Mesenchymal stem cell (in vitro differentiated cells and primary cell): ENCODE measurements around the gene ADI1.

Source experiments
- DNase-seq: peaks from one replicate; pipeline ENCODE4 v3.0.0-alpha.2; 2013
- H2AFZ ChIP-seq: one replicate; pipeline ENCODE4 v1.6.1; 2013; ENCODE audit warnings: low read depth, mild to moderate bottlenecking, control low read depth, inconsistent platforms, low read length, moderate library complexity
- H2AK5ac ChIP-seq: 2 replicates; pipeline ENCODE4 v1.6.1; 2013; ENCODE audit warnings: low read length, moderate library complexity, mild to moderate bottlenecking, inconsistent platforms; ENCODE audit not compliant: severe bottlenecking
- H2BK120ac ChIP-seq: one replicate; pipeline ENCODE4 v1.6.1; 2013; ENCODE audit warnings: low read depth, mild to moderate bottlenecking, inconsistent platforms, low read length, moderate library complexity
- H2BK12ac ChIP-seq, 2 experiments: one replicate each; pipeline ENCODE4 v1.6.1; 2013; ENCODE audit warnings: inconsistent platforms in 2 of 2, low read length in 2 of 2, mild to moderate bottlenecking in 2 of 2, moderate library complexity in 2 of 2, control low read depth in 1 of 2
- H2BK15ac ChIP-seq: one replicate; pipeline ENCODE4 v1.6.1; 2013; ENCODE audit warnings: mild to moderate bottlenecking, low read depth, inconsistent platforms; ENCODE audit not compliant: poor library complexity, severe bottlenecking
- H2BK5ac ChIP-seq: 2 replicates; pipeline ENCODE4 v1.6.1; 2013; ENCODE audit warnings: low read depth, mild to moderate bottlenecking, low read length, control low read depth, inconsistent platforms; ENCODE audit not compliant: poor library complexity, severe bottlenecking
- H3K14ac ChIP-seq, 2 experiments: one replicate each; pipeline ENCODE4 v1.6.1; 2013; ENCODE audit warnings: inconsistent platforms in 2 of 2, low read length in 2 of 2, control low read depth in 1 of 2, mild to moderate bottlenecking in 1 of 2, moderate library complexity in 1 of 2
- H3K18ac ChIP-seq, 2 experiments: one replicate each; pipeline ENCODE4 v1.6.1; 2013; ENCODE audit warnings: inconsistent platforms in 2 of 2, low read length in 2 of 2, control low read depth in 1 of 2, low read depth in 1 of 2, mild to moderate bottlenecking in 1 of 2
- H3K23ac ChIP-seq, 2 experiments: one replicate each; pipeline ENCODE4 v1.6.1; 2013; ENCODE audit warnings: inconsistent platforms in 2 of 2, low read length in 2 of 2, mild to moderate bottlenecking in 2 of 2, moderate library complexity in 2 of 2, control low read depth in 1 of 2
- H3K27ac ChIP-seq: 2 replicates; pipeline ENCODE4 v1.5.1; 2013; ENCODE audit warnings: mild to moderate bottlenecking, moderate library complexity, low read length, control low read depth, inconsistent platforms; ENCODE audit not compliant: poor library complexity, severe bottlenecking
- H3K27me3 ChIP-seq, 2 experiments: 2 replicates each; pipeline versions ENCODE4 v1.6.1 to v1.7.0; 2013; ENCODE audit warnings: low read length in 2 of 2, mild to moderate bottlenecking in 2 of 2, moderate library complexity in 2 of 2, control low read depth in 1 of 2, inconsistent platforms in 1 of 2; ENCODE audit not compliant: control insufficient read depth in 1 of 2, insufficient read depth in 1 of 2
- H3K36me3 ChIP-seq, 2 experiments: 2 replicates each; pipeline versions ENCODE4 v1.6.1 to v1.7.0; 2013; ENCODE audit warnings: low read length in 2 of 2, control low read depth in 1 of 2, inconsistent platforms in 1 of 2, low read depth in 1 of 2, mild to moderate bottlenecking in 1 of 2; ENCODE audit not compliant: insufficient read depth in 2 of 2, control insufficient read depth in 1 of 2
- H3K4ac ChIP-seq, 2 experiments: one replicate each; pipeline ENCODE4 v1.6.1; 2013; ENCODE audit warnings: inconsistent platforms in 2 of 2, low read length in 2 of 2, mild to moderate bottlenecking in 2 of 2, moderate library complexity in 2 of 2, control low read depth in 1 of 2, low read depth in 1 of 2
- H3K4me1 ChIP-seq: 2 replicates; pipeline ENCODE4 v1.6.1; 2013; ENCODE audit warnings: low read depth, low read length, control low read depth; ENCODE audit not compliant: control insufficient read depth, insufficient read depth
- H3K4me2 ChIP-seq: 2 replicates; pipeline ENCODE4 v1.6.1; 2013; ENCODE audit warnings: low read length, mild to moderate bottlenecking, inconsistent platforms; ENCODE audit not compliant: poor library complexity, severe bottlenecking
- H3K4me3 ChIP-seq, 2 experiments: 2 replicates each; pipeline versions ENCODE4 v1.5.1 to v1.7.0; 2013; ENCODE audit warnings: low read length in 2 of 2, mild to moderate bottlenecking in 2 of 2, control low read depth in 1 of 2, low read depth in 1 of 2; ENCODE audit not compliant: insufficient read depth in 1 of 2
- H3K79me1 ChIP-seq: replicated peaks from 2 replicates; pipeline ENCODE4 v1.6.1; 2013; ENCODE audit warnings: mild to moderate bottlenecking, control low read depth, low read length, inconsistent platforms; ENCODE audit not compliant: poor library complexity, severe bottlenecking
- H3K9ac ChIP-seq: 2 replicates; pipeline ENCODE4 v1.7.0; 2013; ENCODE audit warnings: mild to moderate bottlenecking, low read length, moderate library complexity
- H3K9me3 ChIP-seq: 2 replicates; pipeline ENCODE4 v1.7.0; 2013; ENCODE audit warnings: mild to moderate bottlenecking, low read length; ENCODE audit not compliant: control insufficient read depth
- H4K8ac ChIP-seq: one replicate; pipeline ENCODE4 v1.6.1; 2013; ENCODE audit warnings: inconsistent platforms, mild to moderate bottlenecking, low read length, moderate library complexity
- H4K91ac ChIP-seq: one replicate; pipeline ENCODE4 v1.6.1; 2013; ENCODE audit warnings: mild to moderate bottlenecking, low read length, inconsistent platforms
- WGBS: methylation state at CpG from one replicate; pipeline ENCODE4 v1.1.7; 2013; ENCODE audit warnings: mixed read lengths; 5-methylcytosine and 5-hydroxymethylcytosine counted together

ADI1 gene

DNA sequence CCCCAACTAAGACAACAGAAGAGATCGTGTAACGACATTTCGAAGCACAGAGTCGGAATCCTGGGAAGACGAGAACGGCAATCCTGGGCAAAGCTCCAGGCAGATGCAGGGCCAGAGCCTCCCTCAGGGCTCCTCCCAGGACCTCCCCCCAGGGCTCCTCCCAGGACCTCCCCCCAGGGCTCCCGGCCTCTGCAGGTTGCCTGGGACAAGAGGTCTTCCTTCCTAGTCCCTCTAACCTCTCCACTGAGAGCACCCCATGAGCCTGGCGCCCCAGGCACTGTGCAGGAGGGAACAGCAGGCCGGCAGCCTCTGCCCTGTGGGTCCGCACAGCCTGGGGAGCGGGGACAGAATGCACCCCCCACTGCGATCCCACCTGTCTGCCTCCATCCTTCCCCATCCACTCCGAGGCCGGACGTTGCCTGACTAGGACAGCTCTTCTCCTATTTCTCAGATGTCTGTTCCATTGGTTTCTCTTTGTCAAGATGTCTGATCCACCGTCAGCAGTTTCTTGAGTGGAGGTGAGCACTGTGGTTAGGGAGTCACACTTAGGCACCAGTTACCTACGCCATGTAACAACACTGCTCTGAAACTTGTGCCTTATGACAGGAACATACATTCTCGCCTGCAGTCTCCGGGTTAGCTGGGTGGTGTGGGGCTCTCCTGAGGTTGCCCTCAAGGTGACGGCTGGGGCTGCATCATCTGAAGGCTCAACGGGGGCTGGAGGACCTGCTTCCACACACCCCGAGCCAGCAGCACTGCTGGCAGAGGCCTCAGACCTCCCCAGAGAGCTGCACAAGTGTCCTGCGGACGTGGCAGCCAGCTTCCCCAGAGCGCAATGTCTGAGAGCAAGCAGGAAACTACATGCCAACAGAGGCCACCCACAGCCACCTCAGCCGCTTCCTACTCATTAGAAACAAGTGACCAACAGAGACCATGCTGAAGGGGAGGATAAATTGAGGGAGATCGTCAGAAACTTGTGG, 28.9 kb downstream of the ADI1 start:
- Histone ChIP-seq H2BK120ac (no peak overlapping the region), H2BK15ac (no peak overlapping the region), H3K9ac (no peak overlapping the region), H4K8ac (no peak overlapping the region), H3K4me1 (peaks cover 20% of the 10 kb centered on the region), H3K23ac (no peak overlapping the region), H3K14ac (no peak overlapping the region), H3K79me1 (no peaks in the 10 kb centered on the region), H3K4ac (no peak overlapping the region), H3K4me2 (no peak overlapping the region), H3K27me3 (peaks cover 0 to 8% of the 10 kb centered on the region in 2 experiments), H2AFZ (no peak overlapping the region), H4K91ac (no peak overlapping the region), H2BK5ac (no peak overlapping the region), H2AK5ac (no peak overlapping the region), H3K36me3 (peaks cover 11 to 15% of the 10 kb centered on the region in 2 experiments), H3K27ac (no peak overlapping the region), H3K9me3 (no peaks in the 10 kb centered on the region), H2BK12ac (no peak overlapping the region), H3K18ac (no peak overlapping the region), H3K4me3 (no peak overlapping the region)
- DNase-seq = no peak
- WGBS = 86% methylated on average over 22 of the region's 27 CpGs

DNA sequence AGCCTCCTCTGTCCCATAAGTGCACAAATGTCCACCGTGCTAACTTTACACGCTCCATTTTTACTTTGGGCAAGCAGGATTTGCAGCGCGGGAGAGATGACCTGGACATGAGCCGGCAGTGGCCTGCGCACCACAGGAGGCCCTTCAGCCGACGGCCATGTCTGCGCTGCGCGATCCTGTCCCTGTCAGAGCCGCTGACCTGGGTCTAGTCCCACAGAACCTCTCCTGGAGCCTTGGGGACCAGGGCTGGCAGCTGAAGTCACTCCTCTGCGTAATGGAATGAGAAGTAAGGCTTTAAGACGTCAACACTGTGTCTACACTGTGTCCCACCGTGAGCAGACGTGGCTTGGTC, 29.6 kb downstream of the ADI1 start:
- Histone ChIP-seq H3K27me3 (peaks cover 0 to 8% of the 10 kb centered on the region in 2 experiments), H2AK5ac (no peak overlapping the region), H2BK120ac (no peak overlapping the region), H3K18ac (no peak overlapping the region), H3K4me3 (no peak overlapping the region), H3K23ac (no peak overlapping the region), H3K9ac (no peak overlapping the region), H4K8ac (no peak overlapping the region), H4K91ac (no peak overlapping the region), H2BK12ac (no peak overlapping the region), H3K79me1 (no peaks in the 10 kb centered on the region), H3K14ac (no peak overlapping the region), H2AFZ (no peak overlapping the region), H3K9me3 (no peaks in the 10 kb centered on the region), H3K27ac (no peak overlapping the region), H3K36me3 (peaks cover 5 to 12% of the 10 kb centered on the region in 2 experiments), H3K4me1 (peaks cover 20% of the 10 kb centered on the region), H2BK15ac (no peak overlapping the region), H3K4ac (no peak overlapping the region), H2BK5ac (no peak overlapping the region), H3K4me2 (no peak overlapping the region)
- WGBS = 99% methylated on average over 16 of the region's 16 CpGs
- no peak for DNase-seq

DNA sequence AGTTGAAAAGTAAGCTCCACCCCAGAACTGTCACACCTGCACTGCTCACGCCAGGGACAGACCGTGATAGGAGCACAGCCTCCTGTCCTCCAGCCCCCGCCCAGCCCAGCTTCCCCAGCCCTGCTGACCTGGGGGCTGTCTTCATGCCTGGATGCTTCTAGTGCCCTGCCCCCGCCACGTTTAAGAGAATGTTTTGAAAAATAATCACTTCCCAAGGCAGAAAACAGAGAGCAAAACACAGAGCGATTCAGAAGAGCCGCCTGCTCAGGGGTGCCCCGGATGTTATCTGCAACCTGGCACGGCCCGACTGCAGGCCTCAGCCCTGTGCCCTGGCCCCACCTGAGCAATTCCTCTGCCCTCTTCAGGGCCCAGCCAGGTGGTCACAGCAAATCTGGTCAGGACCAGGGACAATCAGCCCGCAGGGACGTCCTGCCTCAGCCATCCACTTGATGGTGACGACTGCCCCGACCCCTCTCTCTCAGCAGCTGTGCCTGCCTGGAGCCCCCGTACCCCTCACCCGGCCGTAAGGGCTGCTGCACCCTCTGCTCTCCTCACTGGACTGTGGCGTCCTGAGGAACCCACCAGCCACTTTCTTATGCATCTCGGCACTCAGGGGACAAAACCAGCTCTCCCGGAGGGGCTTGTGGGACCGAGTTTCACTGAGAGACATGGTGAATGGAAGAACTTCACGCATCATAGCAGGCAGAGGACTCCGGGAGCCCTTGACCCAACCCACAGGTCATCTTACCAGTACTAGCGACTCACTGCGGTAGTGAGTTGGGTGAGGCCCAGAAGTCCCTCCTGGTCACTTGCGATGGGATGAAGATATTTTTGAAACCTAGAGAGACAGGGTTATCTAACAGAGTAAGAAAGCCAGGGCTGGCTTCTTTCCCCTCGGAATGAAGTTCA, 30.2 kb downstream of the ADI1 start:
- Histone ChIP-seq H2BK120ac (no peak overlapping the region), H3K9me3 (no peaks in the 10 kb centered on the region), H2BK5ac (no peak overlapping the region), H3K4me3 (no peak overlapping the region), H2BK15ac (no peak overlapping the region), H3K27me3 (peaks cover 0 to 8% of the 10 kb centered on the region in 2 experiments), H3K4me2 (no peak overlapping the region), H3K27ac (no peak overlapping the region), H3K79me1 (no peaks in the 10 kb centered on the region), H4K8ac (no peak overlapping the region), H2AK5ac (no peak overlapping the region), H2BK12ac (no peak overlapping the region), H2AFZ (no peak overlapping the region), H3K9ac (no peak overlapping the region), H4K91ac (no peak overlapping the region), H3K36me3 (peaks cover 4 to 18% of the 10 kb centered on the region in 2 experiments), H3K4me1 (peaks cover 20% of the 10 kb centered on the region), H3K23ac (no peak overlapping the region), H3K18ac (no peak overlapping the region), H3K14ac (no peak overlapping the region), H3K4ac (no peak overlapping the region)
- 90% methylated on average over 27 of the region's 27 CpGs for WGBS
- DNase-seq = no peak

DNA sequence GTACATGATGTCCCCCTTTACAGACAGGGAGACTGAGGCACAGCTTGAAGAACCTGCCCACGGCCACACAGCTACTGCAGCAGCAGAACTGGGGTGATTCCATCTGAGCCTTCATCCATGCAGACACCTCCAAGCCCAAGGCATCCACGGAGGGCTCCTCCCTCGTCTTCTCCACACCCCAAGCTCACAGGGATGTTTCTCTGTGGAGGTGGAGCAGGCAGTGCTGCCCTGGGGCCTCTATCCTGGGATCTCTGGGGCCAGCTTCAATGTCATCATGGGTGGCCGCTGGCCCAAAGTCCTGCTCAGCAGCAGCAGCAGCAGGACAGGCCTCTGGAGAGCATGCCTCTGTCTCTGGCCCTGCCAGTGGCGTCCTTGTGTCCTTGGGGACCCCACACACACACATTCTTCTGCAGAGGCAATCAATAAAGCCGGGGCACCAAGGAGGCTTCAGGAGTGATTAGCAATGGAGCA, 31.2 kb downstream of the ADI1 start:
- Histone ChIP-seq H3K4me2 (no peak overlapping the region), H3K4me1 (peaks cover 14% of the 10 kb centered on the region), H4K8ac (no peak overlapping the region), H4K91ac (no peak overlapping the region), H3K27me3 (peaks cover 0 to 8% of the 10 kb centered on the region in 2 experiments), H3K27ac (no peak overlapping the region), H3K36me3 (peaks cover 4 to 22% of the 10 kb centered on the region in 2 experiments), H3K4ac (no peak overlapping the region), H3K18ac (no peak overlapping the region), H3K14ac (no peak overlapping the region), H2BK15ac (no peak overlapping the region), H2BK12ac (no peak overlapping the region), H2AFZ (no peak overlapping the region), H3K9me3 (no peaks in the 10 kb centered on the region), H3K9ac (no peak overlapping the region), H3K79me1 (no peaks in the 10 kb centered on the region), H3K23ac (no peak overlapping the region), H2BK5ac (no peak overlapping the region), H2AK5ac (no peak overlapping the region), H2BK120ac (no peak overlapping the region), H3K4me3 (no peak overlapping the region)
- DNase-seq = no peak
- 93% methylated on average over 5 of the region's 6 CpGs for WGBS
